GM21717 (cell line): ENCODE results near the gene OPRM1.

ENCODE experiments used
- ATAC-seq: cut with Tn5 transposase; IDR thresholded peaks from one replicate; pipeline ENCODE4 v1.9.1; 2021; ENCODE audit warnings: mild to moderate bottlenecking, moderate library complexity; ENCODE audit not compliant: unreplicated experiment

The OPRM1 gene

GRCh38 chr6:154267508-154268106, 228.6 kb downstream of the OPRM1 start:
- peak; percentile 65 for ATAC-seq

- no peak for ATAC-seq
These were observed 229.4 kb downstream of the OPRM1 start for GRCh38 chr6:154268486-154268885.

- no peak for ATAC-seq
These were observed 235.1 kb downstream of the OPRM1 start for GRCh38 chr6:154274168-154274567.

GRCh38 chr6:154276810-154277628, 238.0 kb downstream of the OPRM1 start:
- peak; percentile 65 for ATAC-seq

- ATAC-seq = no peak
These were observed 238.6 kb downstream of the OPRM1 start for GRCh38 chr6:154277629-154278017.

GRCh38 chr6:154280521-154280920, 241.5 kb downstream of the OPRM1 start:
- ATAC-seq = no peak

- no peak for ATAC-seq
These were observed 245.3 kb downstream of the OPRM1 start for GRCh38 chr6:154284313-154284853.

GRCh38 chr6:154285826-154286225, 246.8 kb downstream of the OPRM1 start:
- ATAC-seq = no peak

- ATAC-seq = no peak
These were observed 250.9 kb downstream of the OPRM1 start for GRCh38 chr6:154289818-154290508.

GRCh38 chr6:154292066-154292465, 253.0 kb downstream of the OPRM1 start:
- ATAC-seq = no peak

- no peak for ATAC-seq
These were observed 253.9 kb downstream of the OPRM1 start for GRCh38 chr6:154292855-154293519.

- no peak for ATAC-seq
These were observed 256.7 kb downstream of the OPRM1 start for GRCh38 chr6:154295733-154296132.
